ENCODE measurements around the gene MPRIP.

Gene MPRIP

DNA sequence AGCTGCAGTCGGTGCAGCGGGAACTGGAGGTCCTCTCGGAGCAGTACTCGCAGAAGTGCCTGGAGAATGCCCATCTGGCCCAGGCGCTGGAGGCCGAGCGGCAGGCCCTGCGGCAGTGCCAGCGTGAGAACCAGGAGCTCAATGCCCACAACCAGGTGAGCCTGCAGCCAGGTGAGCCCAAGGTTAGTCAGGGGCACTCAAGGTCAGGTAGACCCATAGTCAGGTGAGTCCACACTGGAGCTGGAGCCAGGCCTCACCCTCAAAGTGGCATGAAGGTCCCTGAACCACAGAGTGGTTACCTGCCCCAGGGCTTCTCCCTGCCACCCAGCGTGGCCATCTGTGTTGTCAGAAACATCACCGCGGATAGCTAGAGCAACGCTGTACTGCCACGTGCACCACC, 131.7 kb downstream of the MPRIP start:
- DNase-seq (ENCODE audit: low read depth, low spot score), result no peak
- TF ChIP-seq, protein P1, sequence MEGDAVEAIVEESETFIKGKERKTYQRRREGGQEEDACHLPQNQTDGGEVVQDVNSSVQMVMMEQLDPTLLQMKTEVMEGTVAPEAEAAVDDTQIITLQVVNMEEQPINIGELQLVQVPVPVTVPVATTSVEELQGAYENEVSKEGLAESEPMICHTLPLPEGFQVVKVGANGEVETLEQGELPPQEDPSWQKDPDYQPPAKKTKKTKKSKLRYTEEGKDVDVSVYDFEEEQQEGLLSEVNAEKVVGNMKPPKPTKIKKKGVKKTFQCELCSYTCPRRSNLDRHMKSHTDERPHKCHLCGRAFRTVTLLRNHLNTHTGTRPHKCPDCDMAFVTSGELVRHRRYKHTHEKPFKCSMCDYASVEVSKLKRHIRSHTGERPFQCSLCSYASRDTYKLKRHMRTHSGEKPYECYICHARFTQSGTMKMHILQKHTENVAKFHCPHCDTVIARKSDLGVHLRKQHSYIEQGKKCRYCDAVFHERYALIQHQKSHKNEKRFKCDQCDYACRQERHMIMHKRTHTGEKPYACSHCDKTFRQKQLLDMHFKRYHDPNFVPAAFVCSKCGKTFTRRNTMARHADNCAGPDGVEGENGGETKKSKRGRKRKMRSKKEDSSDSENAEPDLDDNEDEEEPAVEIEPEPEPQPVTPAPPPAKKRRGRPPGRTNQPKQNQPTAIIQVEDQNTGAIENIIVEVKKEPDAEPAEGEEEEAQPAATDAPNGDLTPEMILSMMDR (IDR thresholded peaks at IDR 0.05; ENCODE audit: low read depth, low read length), result no peak
- no peak overlapping the region for H3K4me3 ChIP-seq (ENCODE audit: low read depth, low read length)
- in situ Hi-C loops (cut with HindIII; ENCODE audit: low sequenced_read_pairs), result no loop called here

DNA sequence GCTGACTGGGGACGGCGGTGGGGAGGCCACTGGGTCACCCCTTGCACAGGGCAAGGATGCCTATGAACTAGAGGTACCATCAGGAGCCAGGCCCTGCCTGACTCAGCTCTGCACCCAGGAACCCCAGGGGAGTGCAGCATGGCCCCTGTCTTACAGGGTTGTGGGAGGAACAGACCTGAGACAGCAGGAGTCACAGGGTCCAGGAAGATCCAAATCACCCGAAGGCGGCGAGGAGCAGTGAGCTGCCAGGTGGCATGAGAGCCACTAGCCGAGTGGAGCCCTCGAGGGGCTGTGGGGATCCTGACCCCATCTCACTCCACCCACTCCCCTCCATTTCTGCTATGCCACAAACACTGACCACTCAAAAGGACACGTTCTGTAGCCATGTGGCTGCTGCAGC, 133.1 kb downstream of the MPRIP start:
- no peak overlapping the region for H3K4me3 ChIP-seq (ENCODE audit: low read depth, low read length)
- in situ Hi-C loops (cut with HindIII; ENCODE audit: low sequenced_read_pairs), result no loop called here
- DNase-seq (ENCODE audit: low read depth, low spot score), result no peak
- TF ChIP-seq, protein P1 (IDR thresholded peaks at IDR 0.05; ENCODE audit: low read depth, low read length), result no peak

DNA sequence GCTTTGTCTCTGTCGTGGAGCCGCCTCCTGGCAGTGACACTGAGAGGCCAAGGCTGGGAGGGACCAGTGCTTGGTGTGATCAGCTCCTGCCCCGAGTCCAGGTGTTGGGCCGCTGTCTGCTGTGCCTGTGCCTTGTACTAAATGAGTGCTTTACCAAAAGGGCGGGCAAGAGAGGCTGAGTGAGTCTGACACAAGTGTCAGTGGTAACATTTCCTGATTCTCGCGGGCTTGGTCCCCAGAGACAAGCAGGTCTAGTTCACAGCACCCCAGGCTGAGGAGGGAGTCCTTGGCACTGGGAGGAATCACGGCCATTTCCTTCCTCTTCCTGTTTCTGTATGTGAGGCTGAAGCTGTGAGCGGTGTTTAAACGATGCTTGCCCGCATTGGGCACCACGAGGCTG, 133.7 kb downstream of the MPRIP start:
- in situ Hi-C loops (cut with HindIII; ENCODE audit: low sequenced_read_pairs), result no loop called here
- DNase-seq (ENCODE audit: low read depth, low spot score), result no peak
- no peak overlapping the region for H3K4me3 ChIP-seq (ENCODE audit: low read depth, low read length)
- TF ChIP-seq, protein P1 (IDR thresholded peaks at IDR 0.05; ENCODE audit: low read depth, low read length), result no peak

DNA sequence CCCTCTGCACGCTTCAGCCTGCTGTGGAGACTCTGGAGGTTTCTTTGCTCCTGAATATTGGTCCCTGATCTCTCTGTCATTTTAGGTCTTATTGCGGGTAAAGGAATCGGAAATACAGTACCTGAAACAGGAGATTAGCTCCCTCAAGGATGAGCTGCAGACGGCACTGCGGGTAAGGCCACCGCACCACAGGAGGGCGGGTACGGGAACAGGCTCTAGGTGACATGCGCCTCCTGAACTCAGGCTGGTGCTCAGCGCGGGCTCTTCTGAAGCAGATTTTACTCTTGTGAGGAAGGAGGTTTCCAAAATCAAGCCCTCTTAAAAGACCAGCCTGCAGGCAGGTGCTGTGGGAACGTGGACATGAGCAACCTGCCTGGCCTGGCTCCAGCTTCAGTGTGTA, 134.1 kb downstream of the MPRIP start:
- no peak overlapping the region for H3K4me3 ChIP-seq (ENCODE audit: low read depth, low read length)
- TF ChIP-seq, protein P1 (IDR thresholded peaks at IDR 0.05; ENCODE audit: low read depth, low read length), result no peak
- no peak for DNase-seq (ENCODE audit: low read depth, low spot score)
- in situ Hi-C loops (cut with HindIII; ENCODE audit: low sequenced_read_pairs), result no loop called here

DNA sequence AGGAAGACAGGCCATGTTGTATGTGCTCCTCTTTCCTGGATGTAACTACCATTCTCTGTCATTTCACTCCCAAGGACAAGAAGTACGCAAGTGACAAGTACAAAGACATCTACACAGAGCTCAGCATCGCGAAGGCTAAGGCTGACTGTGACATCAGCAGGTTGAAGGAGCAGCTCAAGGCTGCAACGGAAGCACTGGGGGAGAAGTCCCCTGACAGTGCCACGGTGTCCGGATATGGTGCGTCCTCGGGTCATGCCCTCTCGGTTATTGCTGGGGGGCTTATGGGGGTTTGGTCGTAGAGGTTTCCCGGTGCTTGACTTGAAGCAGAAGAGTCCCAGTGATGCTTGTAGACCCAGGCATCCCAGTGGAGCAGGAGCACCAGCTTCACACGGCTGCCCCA, 134.9 kb downstream of the MPRIP start:
- no peak for DNase-seq (ENCODE audit: low read depth, low spot score)
- H3K4me3 ChIP-seq (ENCODE audit: low read depth, low read length), result no peak overlapping the region
- TF ChIP-seq, protein P1 (IDR thresholded peaks at IDR 0.05; ENCODE audit: low read depth, low read length), result no peak
- in situ Hi-C loops (cut with HindIII; ENCODE audit: low sequenced_read_pairs), result no loop called here

DNA sequence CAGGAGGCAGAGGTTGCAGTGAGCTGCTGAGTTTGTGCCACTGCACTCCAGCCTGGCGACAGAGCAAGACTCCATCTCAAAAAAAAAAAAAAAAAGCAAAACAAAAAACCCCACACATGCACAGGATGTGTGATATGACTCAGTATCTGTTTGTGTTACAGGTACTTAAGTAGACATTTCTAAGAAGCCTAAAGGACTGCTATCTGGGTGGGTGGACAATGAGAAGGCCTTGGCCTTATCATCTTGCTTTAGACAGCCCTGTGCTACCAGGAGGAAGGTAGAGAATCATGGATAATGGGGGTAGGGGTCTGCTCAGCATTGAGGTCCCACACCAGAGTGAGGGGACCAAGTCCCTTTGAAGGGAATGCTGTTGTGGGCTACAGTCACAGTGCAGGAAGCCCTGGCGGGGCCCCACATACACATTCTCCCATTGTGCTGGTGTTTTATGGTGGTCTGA, 137.1 kb downstream of the MPRIP start:
- DNase-seq (ENCODE audit: low read depth, low spot score), result no peak
- in situ Hi-C loops (cut with HindIII; ENCODE audit: low sequenced_read_pairs), result no loop called here
- TF ChIP-seq, protein P1 (IDR thresholded peaks at IDR 0.05; ENCODE audit: low read depth, low read length), result no peak
- H3K4me3 ChIP-seq (ENCODE audit: low read depth, low read length), result no peak overlapping the region

DNA sequence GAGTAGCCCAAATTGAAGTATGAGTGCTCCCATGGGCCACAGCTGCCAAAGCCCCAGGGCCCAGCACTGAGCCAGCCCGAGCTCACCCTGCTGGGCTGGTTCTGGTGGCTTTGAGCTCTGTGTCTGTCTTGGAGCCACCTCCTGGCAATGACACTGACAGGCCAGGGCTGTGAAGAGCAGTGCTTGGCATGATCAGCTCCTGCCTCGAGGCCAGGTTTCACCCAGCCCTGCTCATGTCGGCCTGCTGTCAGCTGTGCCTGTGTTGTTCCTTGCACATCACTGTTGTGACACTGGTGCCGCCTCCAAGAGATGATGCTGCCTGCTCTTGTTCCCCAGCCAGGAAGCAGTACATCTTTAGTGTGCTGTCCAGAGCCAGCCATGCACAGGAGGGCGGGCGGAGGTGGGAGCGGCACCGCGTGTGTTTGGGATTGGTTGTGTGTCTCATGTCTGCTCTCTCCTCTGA, 137.9 kb downstream of the MPRIP start:
- in situ Hi-C loops (cut with HindIII; ENCODE audit: low sequenced_read_pairs), result no loop called here
- TF ChIP-seq, protein P1 (IDR thresholded peaks at IDR 0.05; ENCODE audit: low read depth, low read length), result no peak
- no peak for DNase-seq (ENCODE audit: low read depth, low spot score)
- H3K4me3 ChIP-seq (ENCODE audit: low read depth, low read length), result no peak overlapping the region

Measured in astrocyte of the spinal cord (primary cell).